Right renal pelvis (tissue), 4 donors: Measurements from ENCODE around the gene KHK. TPM values are rescaled to one million over a fixed set of nuclear protein-coding genes. Genes with fewer than 3 reads are reported as not detected.
A peak's percentile ranks its signal among the peaks of the same experiment; 100 is the strongest.

ENCODE experiments used
- DNase-seq, 4 donors: peaks; one replicate each; pipeline ENCODE4 v3.0.0-alpha.2; 2013; ENCODE audit warnings: low read depth in 4 of 4, low spot score in 3 of 4, missing footprints in 1 of 4
- polyA plus RNA-seq, 4 donors: library from polyadenylated mRNA; unstranded; fragments of 120-200 nt; gene quantifications; one replicate each; pipeline ENCODE4 v1.2.1, GENCODE V29; 2013; ENCODE audit not compliant: insufficient read length in 4 of 4

KHK gene
- polyA plus RNA-seq, 4 donors: 43.9 to 59.9 (median 51.2) TPM

DNA sequence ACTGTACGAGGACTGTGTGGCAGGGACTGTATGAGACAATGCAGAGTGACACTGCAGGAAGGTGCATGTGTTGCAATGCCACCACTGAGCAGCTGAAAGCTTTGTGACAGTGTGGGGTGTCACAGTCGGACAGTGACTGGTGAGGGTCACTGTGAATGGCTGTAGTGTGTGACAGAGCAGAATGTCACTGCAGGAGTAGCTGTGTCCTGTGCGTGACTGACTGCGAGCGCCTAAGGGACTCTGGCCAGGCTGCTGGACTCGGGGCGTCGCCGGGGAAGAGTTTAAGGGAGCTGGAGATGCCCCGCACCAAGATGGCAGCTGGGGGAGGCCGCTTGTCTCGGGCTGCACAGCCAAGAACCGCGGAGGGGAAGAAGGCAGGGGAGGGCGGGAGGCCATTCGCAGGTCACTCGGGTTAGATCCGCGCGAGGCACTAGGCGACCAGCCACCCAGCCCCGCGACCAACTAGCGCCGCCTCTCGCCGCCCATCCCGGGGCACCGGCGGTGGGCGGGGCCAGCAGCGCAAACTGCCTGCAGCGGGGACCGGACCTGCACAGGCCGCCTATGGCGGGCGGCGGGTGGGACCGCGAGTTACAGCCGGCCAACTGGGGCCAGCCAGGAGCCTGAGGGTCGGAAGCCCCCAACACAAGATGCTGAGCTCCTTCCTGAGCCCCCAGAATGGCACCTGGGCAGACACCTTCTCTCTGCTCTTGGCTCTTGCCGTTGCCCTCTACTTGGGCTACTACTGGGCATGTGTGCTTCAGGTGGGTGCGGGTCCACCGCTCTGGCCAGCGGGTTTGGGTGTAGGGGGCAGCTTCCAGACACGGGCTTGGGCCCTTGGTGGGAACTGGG is 37.0 kb downstream of the KHK start, which contains the start of gene ABHD1:
Gene ABHD1, plus strand, starts transcription at position 514 of the 849 bp plus-strand sequence. Its CDS starts 134 bp downstream, at position 648.
- no peak for DNase-seq

DNA sequence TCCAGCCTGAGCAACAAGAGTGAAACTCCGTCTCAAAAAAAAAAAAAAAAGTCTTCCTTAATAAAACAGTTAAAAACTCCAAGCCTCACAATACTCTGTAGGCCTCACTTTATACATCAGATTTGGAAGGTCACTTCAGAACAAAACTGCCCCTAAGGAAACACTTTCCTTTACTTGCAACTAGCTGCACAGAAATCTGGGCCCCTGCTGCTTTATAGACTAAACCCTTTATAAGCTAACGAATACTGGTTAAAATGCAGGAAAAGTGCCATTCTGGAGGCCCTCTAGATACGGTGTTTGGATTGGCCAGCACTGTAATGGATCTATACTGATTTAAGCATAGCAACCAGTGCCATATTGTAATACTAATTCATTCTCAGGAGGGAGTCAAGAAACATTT is 38.5 kb downstream of the KHK start:
- DNase-seq: no peak

DNA sequence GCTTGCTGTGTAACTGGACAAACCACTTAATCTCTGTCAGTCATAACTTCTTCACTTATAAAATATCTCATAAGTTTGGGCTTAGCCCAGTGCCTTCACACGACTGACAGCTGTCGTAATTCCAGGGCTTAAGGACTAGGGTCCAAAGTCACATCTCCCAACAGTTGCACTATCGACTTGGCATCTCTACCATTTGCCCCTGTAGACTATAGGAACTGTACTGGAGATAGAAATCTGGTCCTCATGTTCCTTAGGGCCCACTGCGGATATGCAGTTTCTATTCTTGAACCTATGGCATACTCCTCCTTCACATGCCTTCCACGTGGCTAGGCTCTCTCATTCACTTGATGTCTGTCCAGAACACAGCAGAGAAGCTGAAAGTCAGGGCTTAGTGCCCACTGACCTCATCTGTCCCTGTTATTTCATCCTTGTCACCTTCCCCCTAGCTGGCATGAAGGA is 39.7 kb downstream of the KHK start:
- no peak for DNase-seq

DNA sequence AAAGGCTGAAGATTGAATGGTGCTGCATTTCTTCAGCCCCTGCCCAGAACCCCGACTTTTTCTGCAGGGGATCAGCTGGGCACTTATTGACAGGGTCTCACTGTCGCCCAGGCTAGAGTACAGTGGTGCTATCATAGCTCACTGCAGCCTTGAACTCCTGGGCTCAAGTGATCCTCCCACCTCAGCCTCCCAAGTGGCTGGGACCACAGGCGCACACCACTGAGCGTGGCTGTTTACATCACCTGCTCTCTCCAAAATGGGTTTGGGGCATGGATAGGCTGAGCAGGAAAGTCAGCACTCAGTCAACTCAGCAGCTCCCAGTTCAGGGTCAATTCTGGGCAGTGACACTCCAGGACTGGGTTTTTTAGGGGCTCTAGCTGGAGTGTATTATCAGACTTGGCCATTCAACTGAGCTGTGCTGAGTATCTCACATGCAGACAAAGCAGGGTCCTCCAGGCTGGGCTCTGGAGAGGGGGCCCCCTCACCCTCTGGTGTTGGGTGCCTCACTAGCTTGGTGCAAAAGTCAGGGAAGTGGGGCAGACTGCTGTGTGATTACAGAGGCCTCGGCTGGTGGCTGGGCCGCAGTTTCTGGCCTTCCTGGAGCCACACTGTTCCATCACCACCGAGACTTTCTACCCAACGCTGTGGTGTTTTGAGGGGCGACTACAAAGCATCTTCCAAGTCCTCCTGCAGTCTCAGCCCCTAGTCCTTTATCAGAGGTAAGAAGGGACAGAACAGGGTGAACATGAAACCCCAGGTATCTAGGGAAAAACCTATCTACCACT is 41.5 kb downstream of the KHK start:
- no peak for DNase-seq

DNA sequence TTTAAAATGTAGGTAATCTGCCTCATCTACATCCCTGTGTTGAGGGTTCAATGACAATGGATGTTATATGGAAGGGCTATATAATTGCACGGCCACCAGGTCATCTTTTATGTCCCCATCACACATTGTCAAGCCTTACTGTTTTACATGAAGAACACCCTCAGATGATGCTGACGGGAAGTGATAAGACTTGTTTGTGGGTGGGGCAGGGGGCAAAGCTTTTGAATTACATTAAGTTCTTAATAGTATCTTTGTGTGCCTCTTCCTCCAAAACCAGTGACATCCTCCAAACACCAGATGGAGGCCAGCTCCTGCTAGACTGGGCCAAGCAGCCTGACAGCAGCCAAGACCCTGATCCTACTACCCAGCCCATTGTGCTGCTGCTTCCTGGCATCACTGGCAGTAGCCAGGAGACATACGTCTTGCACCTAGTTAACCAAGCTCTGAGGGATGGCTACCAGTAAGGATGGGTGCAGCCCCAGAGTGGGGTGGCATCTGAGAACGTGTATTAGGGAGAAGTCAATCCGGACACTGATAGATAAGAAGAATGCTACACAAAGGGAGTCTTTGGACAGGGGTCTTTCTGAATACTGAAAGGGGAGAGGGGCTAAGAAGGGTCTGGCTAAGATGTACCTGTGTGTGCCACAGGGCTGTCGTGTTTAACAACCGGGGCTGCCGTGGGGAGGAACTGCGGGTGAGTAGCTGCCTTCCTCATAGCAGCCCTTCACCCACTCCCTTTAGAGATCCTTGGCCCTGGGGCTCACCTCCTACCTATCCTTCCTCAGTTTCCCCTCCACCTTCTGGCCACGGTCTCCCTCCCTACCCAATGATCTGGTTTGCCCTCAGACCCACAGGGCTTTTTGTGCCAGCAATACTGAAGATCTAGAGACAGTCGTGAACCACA is 42.3 kb downstream of the KHK start:
- DNase-seq: no peak

DNA sequence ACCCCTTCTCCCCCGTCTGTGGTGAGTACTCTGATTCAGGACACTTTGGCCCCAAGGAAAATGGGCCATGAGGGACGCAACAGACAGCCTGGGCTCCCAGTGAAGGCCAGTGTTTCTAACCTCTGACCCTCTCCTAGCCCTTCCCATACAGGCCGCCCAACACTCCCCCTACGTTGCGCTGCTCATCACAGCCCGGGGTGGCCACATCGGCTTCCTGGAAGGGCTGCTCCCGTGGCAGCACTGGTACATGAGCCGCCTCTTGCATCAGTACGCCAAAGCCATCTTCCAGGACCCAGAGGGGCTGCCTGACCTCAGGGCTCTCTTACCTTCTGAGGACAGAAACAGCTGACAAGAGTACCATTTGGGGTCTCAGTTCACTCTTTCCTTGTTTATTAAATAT is 43.8 kb downstream of the KHK start:
- no peak for DNase-seq

DNA sequence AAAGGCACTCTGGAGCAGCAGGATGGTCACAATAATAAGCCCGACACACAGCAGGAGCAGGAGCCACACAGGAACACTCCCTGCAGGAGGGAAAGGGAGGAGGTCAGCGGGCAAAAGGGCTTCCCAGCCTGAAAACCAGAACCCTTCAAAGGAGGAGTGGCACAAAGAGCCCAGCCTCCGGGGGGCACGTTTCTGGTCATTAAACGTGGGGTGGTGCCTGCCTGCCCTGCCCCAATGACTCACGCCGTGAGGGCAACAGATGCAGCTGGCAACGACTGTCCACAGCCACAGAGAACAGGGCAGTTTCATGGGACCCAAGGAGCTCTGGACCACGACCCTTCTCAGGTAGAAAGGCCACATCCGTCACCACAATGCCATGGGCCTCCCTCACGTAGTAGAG is 44.9 kb downstream of the KHK start:
- no peak for DNase-seq

DNA sequence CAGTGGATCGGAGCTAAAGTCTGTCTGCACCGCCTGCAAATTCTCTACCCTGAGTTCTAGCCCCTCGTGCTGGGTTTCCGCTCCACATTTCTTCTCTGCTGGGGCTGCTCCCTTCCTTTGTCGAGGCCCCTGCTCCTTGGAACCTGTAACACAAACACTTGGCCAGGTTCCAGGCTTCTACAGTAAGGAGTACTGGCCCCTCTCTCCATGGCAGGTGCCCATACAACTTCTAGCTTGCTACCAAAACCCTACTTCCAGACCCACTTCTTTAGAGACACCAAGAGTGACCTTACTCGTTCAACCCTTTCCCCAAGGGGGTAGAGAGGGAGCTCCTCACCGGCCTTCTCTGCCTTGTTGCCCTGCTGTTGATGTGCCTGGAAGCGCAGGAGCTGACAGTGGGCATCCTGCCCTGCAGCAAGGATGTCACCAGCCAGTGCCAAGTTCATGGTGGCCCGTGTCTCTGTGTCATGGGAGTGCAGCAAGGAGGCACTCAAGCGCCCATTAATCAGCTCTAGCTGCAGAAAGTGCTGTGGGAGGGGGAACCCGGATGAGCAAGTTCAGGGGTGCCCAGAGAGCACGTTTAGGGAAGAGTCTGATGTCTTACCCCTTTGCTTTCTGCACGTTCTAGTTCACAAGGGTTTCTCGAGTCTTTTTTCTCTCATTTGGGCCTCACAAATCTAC is 46.8 kb downstream of the KHK start:
- DNase-seq: no peak

DNA sequence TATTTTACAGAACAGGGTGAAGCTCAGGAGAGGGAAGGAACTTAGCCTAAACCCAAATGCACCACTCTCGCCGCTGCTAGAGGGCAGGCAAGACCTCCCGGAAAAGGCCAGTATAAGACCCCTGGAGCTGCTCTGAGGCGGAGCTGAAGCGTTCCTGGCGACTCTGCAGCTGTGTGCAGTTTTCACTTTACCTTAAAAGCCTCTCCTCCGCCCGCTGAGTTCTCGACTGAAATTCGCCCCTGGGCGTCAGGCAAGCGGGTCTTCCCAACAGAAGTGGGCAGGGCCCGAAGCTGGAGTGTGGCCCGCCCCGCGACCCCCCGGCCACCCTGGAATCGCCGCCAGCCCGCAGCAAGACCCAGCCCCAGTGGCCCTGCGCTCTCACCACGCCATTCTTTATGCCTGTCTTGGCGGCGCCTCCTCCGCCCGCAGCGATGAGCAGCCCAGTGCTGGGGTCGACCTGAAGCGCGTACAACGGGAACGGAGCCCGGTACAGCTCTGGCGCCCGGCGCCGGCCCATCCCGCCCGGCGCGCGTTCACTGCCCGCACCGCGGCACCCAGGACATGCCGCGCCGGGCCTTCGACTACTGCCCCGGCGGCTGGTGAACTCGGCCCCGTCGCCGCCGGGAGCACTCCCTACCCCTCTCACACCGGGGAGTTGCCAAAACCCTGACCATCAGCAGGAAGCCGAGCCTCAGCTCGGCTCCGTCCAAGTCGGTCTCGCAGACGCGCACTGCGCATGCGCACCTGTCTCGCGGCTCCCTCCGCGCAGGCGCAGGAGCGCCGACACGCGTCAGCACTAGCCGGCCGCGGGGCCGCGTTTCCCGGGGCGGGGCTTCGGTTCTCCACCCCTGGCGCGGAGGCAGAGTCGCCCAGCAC is 47.6 kb downstream of the KHK start, which contains the start of gene PREB:
Gene PREB, minus strand, starts transcription at position 732 of the 876 bp plus-strand sequence. Its CDS starts 215 bp downstream, at position 517.
- peak; percentile 93 to 99 (median 94) for DNase-seq

DNA sequence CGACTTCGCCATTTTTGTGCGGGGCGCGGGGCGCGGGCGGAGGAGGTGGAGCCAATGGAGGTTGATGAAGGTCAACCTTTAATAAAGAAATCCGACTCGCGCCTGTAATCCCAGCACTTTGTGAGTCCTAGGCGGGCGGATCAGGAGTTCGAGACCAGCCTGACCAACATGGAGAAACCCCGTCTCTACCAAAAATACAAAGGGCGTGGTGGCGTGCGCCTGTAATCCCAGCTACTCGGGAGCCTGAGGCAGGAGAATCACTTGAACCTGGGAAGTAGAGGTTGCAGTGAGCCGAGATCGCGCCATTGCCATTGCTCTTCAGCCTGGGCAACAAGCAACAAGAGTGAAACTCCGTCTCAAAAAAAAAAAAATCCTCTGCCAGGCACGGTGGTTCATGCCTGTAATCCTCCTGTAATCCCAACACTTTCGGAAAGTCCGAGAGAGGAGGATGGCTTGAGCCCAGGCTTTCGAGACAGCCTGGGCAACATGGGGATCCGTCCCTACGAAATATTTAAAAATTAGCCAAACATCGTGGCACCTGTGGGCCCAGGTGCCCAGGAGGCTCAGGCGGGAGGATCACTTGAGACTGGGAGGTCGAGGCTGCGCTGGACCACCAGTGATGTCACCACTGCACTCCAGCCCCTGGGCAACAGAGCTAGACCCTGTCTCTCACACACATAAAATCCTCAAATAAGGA is 48.4 kb downstream of the KHK start:
- no peak for DNase-seq

DNA sequence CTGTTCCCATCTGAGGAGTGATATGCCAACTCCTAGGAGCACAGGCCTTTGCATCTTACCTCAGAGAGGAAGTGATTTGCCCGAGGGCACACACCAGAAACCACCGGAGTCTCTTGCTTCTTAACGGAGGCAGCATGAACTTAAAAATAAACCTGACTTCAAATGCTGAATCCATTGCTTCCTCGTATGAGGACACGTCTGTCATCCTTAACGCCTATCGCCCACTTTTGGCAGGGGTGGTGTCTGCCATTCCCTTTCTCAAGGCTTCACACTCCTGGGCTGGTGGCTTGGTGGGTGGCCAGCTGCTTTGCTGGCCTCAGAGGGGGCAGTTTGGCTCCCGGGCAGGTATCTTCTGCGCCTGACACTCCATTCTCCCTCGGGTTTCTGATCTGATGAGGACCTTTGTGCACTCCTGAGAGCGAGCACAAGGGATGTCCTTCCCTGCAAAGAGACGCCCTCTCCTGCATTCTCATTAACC is 48.9 kb downstream of the KHK start:
- DNase-seq: no peak

DNA sequence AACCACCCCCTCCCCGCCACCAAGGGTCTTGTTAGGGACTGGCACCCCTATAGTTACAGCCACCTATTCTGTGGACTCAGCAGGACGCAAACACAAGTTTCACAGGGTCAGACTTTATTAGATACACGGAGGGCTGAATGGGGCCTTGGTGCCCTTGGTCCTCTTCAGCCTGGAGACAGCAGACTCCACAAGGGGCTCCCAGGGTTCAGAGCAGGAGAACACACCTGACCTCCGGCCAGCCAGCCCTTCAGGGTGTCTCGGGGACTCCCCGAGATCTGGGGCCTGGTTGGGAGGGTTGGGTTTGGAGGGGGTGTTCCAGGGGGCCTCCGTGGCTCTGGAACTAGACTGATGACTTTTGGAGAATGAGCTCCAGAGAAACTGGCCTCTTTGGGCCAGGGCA is 50.2 kb downstream of the KHK start:
- DNase-seq: no peak

DNA sequence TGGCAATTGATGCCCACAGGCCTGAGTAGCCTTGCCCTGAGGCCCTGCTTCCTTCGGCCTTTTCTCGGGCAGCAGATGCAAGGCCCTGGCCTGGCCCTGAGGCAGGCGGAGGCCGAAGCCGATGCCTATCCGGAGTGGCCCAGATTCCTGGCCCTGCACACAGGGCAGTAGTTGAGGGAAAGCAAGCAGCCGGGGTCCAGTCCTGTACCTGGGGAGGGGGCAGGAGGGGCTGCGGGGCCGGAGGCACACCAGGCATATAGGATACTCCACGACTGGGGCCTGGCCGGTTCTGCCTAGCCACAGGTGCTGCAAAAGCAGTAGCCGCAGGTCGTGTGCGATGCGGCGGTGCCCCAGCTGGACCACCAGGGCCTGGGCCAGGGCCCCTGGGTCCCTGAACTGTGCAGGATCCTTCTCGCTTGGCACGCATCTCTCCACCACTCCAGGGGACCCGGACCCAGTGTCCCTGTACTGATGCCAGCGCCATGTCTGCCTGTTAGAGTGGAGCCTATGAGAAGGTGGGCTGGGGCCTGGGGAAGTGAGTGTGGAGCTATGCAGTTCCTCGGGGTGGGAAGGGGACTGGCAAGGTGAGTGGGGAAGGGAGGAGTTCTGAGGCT is 50.9 kb downstream of the KHK start:
- no peak for DNase-seq

DNA sequence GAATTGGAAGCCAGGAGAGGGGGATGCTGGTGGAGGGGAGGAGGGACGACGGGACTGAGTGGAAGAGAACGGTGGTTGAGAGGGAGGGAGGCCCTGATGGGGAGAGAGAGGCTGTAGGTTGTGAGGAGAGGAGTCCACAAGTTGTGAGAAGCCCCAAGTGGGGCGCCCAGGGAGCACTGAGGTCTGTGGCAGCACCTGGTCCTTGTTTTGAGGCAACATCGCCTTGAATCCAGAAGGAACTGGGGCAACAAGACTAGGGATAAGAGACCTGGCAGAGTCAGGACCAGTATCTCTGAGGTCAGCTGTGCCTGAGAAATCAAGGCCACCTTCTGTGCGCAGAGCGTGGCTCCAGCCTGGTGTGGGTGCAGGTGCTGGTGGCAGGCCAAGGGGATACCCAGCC is 51.5 kb downstream of the KHK start:
- DNase-seq: no peak

DNA sequence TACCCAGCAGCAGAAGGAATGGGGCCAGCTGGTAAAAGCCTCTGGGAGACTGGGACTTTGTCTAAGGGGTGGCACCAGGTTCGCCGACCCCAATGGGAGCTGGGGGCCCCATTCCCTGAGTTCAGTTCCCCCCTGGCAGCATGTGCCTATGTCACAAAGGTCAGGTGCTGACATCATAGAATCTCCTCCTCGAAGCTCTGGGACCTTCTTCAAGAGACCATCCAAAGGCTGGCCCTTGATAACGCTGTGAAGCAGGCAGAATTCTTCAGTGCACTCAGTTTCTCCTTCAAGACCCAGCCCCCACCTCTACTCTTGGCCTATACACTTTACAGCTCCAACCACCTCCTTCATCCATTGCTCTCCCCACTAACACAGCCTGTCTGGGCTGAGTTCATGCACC is 52.7 kb downstream of the KHK start, which contains the start of gene PRR30:
Gene PRR30, minus strand, starts transcription at position 101 of the 400 bp plus-strand sequence. CDS start 1,081 bp downstream, outside the sequence.
- no peak for DNase-seq

DNA sequence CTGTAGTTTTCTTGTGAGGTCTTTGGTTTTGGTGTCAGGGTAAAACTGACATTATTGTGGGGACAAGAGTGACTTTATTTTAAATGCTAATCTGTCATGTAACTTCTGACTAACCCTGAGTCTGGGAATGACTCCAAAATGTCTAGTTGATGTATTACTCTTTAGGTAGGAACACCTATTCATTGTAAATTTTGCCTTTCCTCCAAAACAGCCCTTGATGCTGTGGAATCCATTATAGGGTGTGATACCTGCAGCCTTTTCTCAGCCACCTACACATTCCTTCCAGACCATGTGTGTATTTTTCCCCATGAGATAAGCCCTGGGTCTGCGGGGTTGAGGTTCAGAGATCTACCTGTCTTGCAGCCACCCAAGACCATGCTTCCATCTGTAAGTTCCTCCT is 56.7 kb downstream of the KHK start:
- DNase-seq: no peak

DNA sequence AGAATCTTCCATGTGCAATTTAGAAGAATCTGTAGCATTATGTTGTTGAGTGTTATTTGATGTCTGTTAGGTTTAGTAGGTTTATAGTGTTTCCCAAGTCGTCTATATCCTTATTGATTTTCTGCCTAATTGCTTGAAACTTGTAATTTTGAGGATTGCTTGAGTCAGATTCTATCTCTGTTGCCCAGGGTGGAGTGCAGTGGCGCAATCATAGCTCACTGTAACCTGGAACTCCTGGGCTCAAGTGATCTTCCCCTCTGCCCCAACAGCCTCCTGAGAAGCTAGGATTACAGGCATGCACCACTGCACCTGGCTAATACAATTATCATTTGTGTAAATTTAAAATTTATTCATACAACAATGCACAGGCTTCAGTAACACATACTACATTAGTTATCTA is 59.1 kb downstream of the KHK start:
- no peak for DNase-seq

DNA sequence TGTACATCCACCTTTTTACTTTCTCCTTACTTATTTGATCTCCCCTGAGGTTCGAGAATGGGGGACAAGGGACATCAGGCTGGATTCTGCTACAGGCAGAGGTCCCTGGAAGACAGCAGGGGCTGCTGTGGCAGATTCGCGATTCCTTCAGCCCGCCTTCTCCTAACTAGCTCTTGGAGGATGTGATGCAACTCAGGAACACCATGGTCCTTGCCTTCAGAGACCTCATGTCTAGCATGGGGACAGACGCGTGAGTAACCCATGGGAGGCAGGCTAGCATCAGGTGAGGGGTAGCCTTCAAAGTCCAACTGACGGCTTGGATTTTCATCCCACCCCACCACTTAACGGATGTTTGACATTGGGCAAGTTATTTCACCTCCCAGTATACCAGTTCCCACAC is 61.4 kb downstream of the KHK start:
- DNase-seq: no peak
